OCI-LY3 (cell line): ENCODE results near the gene HSBP1L1.

Experiments used
- H2AFZ ChIP-seq: fragments of 200-600, 300-600 bp; shearing (Covaris generic); 2 replicates; pipeline ENCODE4 v1.6.0; 2014; ENCODE audit warnings: antibody characterized with exemption, low read depth, low read length
- H3K27ac ChIP-seq: fragments of 200-600, 300-600 bp; sonication (generic); 2 replicates; pipeline ENCODE4 v1.5.1; 2014; ENCODE audit warnings: mild to moderate bottlenecking, low read length, moderate library complexity, mixed read lengths
- H3K27me3 ChIP-seq: fragments of 200-600, 300-600 bp; sonication (generic); 2 replicates; pipeline ENCODE4 v1.6.1; 2014; ENCODE audit warnings: low read depth, low read length, mixed read lengths
- H3K36me3 ChIP-seq: fragments of 200-600, 300-600 bp; sonication (generic); replicated peaks from 2 replicates; pipeline ENCODE3; 2014; ENCODE audit warnings: low read depth, low read length, mixed read lengths
- H3K4me1 ChIP-seq: fragments of 300-600, 200-600 bp; sonication (generic); 2 replicates; pipeline ENCODE4 v1.6.1; 2014; ENCODE audit warnings: low read length, mixed read lengths
- H3K4me2 ChIP-seq: fragments of 200-600, 300-600 bp; sonication (generic); 2 replicates; pipeline ENCODE4 v1.6.1; 2014; ENCODE audit warnings: low read length, mixed read lengths
- H3K4me3 ChIP-seq: fragments of 300-600, 200-600 bp; sonication (generic); 2 replicates; pipeline ENCODE4 v1.5.1; 2014; ENCODE audit warnings: antibody characterized with exemption, mild to moderate bottlenecking, low read length, moderate library complexity
- H3K79me2 ChIP-seq: fragments of 300-600, 200-600 bp; shearing (Covaris generic); 2 replicates; pipeline ENCODE4 v1.6.1; 2014; ENCODE audit warnings: mild to moderate bottlenecking, low read length, mixed read lengths
- H3K9ac ChIP-seq: fragments of 300-600, 200-600 bp; shearing (Covaris generic); 2 replicates; pipeline ENCODE4 v1.6.0; 2014; ENCODE audit warnings: mild to moderate bottlenecking, low read length, moderate library complexity
- H3K9me3 ChIP-seq: fragments of 200-600, 300-600 bp; shearing (Covaris generic); 2 replicates; pipeline ENCODE4 v1.6.1; 2014; ENCODE audit warnings: low read length, mixed read lengths; ENCODE audit not compliant: insufficient read depth
- H4K20me1 ChIP-seq: fragments of 200-600, 300-600 bp; sonication (generic); 2 replicates; pipeline ENCODE4 v1.6.1; 2016; ENCODE audit warnings: low read length, mixed read lengths; ENCODE audit not compliant: insufficient read depth
- EZH2phosphoT487 ChIP-seq: fragments of 200-600 bp; shearing (Covaris generic); IDR thresholded peaks from 2 replicates; pipeline ENCODE4 v1.6.1; 2018; ENCODE audit warnings: antibody characterized with exemption, mixed run types, low read depth
- TF ChIP-seq, protein P1 (sequence below): fragments of 200-600, 300-600 bp; sonication (generic); IDR thresholded peaks from 2 replicates; pipeline ENCODE4 v1.5.1; 2014; ENCODE audit warnings: antibody characterized with exemption, low read length, low read depth

HSBP1L1 gene

DNA sequence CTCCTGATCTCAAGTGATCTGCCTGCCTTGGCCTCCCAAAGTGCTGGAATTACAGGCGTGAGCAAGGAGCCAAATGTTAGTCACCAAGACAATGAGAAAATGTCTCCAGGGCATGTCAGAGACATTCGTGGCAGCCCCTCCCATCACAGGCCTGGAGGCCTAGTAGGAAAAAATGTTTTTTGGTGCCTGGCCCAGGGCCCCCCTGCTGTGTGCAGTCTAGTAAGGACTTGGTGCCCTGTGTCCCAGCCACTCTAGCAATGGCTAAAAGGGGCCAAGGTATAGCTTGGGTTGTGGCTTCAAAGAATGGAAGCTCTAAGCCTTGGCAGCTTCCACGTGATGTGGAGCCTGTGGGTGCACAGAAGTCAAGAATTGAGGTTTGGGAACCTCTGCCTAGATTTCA, 36.4 kb downstream of the HSBP1L1 start:
- Histone ChIP-seq H2AFZ (no peak overlapping the region), H3K9ac (no peak overlapping the region), H3K79me2 (no peaks in the 10 kb centered on the region), H3K36me3 (no peaks in the 10 kb centered on the region), H3K27me3 (no peaks in the 10 kb centered on the region), H3K4me3 (no peak overlapping the region), H3K9me3 (peaks cover 8% of the 10 kb centered on the region; the same call in 1 of the 2 replicates), H3K4me1 (no peaks in the 10 kb centered on the region), H4K20me1 (no peaks in the 10 kb centered on the region), H3K4me2 (no peak overlapping the region), H3K27ac (no peak overlapping the region)
- TF ChIP-seq EZH2phosphoT487 = no peak
- TF ChIP-seq, protein P1, sequence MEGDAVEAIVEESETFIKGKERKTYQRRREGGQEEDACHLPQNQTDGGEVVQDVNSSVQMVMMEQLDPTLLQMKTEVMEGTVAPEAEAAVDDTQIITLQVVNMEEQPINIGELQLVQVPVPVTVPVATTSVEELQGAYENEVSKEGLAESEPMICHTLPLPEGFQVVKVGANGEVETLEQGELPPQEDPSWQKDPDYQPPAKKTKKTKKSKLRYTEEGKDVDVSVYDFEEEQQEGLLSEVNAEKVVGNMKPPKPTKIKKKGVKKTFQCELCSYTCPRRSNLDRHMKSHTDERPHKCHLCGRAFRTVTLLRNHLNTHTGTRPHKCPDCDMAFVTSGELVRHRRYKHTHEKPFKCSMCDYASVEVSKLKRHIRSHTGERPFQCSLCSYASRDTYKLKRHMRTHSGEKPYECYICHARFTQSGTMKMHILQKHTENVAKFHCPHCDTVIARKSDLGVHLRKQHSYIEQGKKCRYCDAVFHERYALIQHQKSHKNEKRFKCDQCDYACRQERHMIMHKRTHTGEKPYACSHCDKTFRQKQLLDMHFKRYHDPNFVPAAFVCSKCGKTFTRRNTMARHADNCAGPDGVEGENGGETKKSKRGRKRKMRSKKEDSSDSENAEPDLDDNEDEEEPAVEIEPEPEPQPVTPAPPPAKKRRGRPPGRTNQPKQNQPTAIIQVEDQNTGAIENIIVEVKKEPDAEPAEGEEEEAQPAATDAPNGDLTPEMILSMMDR = no peak

DNA sequence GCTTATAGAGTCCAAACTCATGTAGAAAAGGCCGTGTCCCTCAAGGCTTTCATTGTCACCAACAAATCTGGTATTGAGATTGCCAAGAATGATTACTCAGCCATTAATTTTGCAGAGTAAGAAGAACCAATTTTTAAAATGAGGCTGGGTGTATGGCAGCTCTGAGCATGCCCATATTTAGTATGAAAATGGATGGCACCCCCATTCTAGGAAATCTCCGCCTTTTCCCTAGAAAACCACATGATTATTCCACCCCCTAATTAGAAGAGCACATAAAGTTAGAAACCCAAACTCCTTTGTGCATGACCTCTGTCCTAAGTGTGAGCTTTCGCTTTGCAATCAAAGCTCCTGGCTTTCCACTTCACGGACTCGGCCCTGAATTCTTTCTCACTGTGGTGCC, 38.0 kb downstream of the HSBP1L1 start:
- H3K36me3 ChIP-seq = no peaks in the 10 kb centered on the region
- H3K27ac ChIP-seq = no peak overlapping the region
- H3K4me1 ChIP-seq = no peaks in the 10 kb centered on the region
- no peak overlapping the region for H3K9ac ChIP-seq
- H3K9me3 ChIP-seq = peaks cover 8% of the 10 kb centered on the region; the same call in 1 of the 2 replicates
- no peak overlapping the region for H3K4me2 ChIP-seq
- H3K79me2 ChIP-seq = no peaks in the 10 kb centered on the region
- H4K20me1 ChIP-seq = no peaks in the 10 kb centered on the region
- H2AFZ ChIP-seq = no peak overlapping the region
- no peak for TF ChIP-seq EZH2phosphoT487
- TF ChIP-seq, protein P1 = no peak
- H3K27me3 ChIP-seq = no peaks in the 10 kb centered on the region
- no peak overlapping the region for H3K4me3 ChIP-seq

DNA sequence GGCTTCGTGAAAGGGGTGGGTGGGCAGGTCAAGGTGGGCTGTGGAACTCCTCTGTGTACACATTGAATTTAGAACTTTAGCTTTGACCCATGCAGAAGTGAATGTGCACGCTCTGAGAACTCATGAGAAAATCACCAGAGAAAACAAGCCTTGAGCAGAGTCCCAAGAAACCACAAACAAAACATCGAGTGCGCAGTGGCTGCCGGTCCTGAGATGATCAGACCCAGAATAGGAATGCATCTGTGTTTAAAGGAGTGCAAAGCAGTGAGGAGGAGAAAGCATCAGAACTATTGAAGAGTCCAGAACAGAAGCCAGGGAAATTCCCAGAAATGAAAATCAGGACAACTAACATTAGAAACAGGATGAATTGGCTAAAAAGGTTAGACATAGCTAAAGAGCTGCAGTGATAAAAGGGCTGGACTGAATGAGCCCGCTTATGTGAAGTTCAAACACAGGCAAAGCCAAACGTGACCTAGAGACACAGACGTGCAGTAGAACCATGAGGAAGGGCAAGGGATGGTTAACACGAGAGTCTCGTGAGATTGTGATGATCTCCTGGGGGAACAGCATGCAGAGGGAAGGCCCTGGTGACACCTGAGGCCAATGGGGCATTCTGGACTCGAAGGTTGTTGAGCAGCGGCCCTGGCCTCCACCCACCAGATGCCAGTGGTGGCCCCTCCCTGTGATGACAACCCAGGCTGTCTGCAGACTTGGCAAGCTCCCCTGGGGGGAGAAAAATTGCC, 40.3 kb downstream of the HSBP1L1 start:
- H3K4me3 ChIP-seq = no peak overlapping the region
- H4K20me1 ChIP-seq = no peaks in the 10 kb centered on the region
- no peaks in the 10 kb centered on the region for H3K27me3 ChIP-seq
- no peak overlapping the region for H3K4me2 ChIP-seq
- no peak for TF ChIP-seq EZH2phosphoT487
- TF ChIP-seq, protein P1 = no peak
- H3K9me3 ChIP-seq = peaks cover 8% of the 10 kb centered on the region; the same call in 1 of the 2 replicates
- H3K4me1 ChIP-seq = no peaks in the 10 kb centered on the region
- H2AFZ ChIP-seq = no peak overlapping the region
- H3K36me3 ChIP-seq = no peaks in the 10 kb centered on the region
- no peaks in the 10 kb centered on the region for H3K79me2 ChIP-seq
- no peak overlapping the region for H3K9ac ChIP-seq
- no peak overlapping the region for H3K27ac ChIP-seq

DNA sequence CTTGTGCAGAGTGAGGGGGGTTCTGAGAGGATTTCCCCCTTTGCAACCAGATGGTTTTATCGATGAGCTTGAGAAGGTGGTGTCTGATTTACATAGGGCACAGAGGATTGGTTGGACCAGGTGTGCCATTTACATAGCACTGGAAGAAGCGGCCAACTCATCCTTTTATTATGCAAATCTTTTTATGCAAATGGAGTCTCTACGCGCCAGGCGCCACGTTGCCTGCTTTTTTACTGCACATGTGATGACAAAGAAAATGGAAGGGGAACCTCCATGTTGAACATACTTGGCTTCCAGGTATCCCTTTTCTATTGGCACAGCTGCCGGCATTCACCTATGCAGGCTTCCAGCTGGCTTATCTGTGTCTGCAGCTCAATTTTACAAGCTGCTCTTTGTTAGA, 42.3 kb downstream of the HSBP1L1 start:
- Histone ChIP-seq H3K9me3 (peaks cover 4% of the 10 kb centered on the region; the same call in 1 of the 2 replicates), H3K36me3 (no peaks in the 10 kb centered on the region), H3K4me2 (no peak overlapping the region), H3K27me3 (no peaks in the 10 kb centered on the region), H3K4me3 (no peak overlapping the region), H3K9ac (no peak overlapping the region), H3K79me2 (no peaks in the 10 kb centered on the region), H2AFZ (no peak overlapping the region), H3K4me1 (no peaks in the 10 kb centered on the region), H3K27ac (no peak overlapping the region), H4K20me1 (no peaks in the 10 kb centered on the region)
- TF ChIP-seq, protein P1 = no peak
- no peak for TF ChIP-seq EZH2phosphoT487
